H1 (cell line): ENCODE measurements around the gene ERI2. TPM values are rescaled to one million over a fixed set of nuclear protein-coding genes. Genes with fewer than 3 reads are reported as not detected.

Experiments used
- CTCF ChIA-PET: fragments of 300-600 bp; sonication (Branson Sonifier 250); formaldehyde crosslinking; loops from one replicate; lab custom pipeline; 2021; ENCODE audit not compliant: partially characterized antibody; lab: Charles Lee
- POLR2A ChIA-PET: fragments of 300-600 bp; sonication (Branson Sonifier 250); formaldehyde crosslinking; loops from one replicate; lab custom pipeline; 2021; ENCODE audit warnings: inconsistent platforms; ENCODE audit not compliant: partially characterized antibody; lab: Charles Lee
- DNase-seq, 2 experiments: peaks; one replicate each; pipeline versions ENCODE4 v3.0.0 to v3.0.0-alpha.2; 2010 to 2022; ENCODE audit warnings: low spot score in 2 of 2, low read depth in 1 of 2, mixed read lengths in 1 of 2
- FAIRE-seq: peaks from 2 replicates; lab custom pipeline; 2011; peaks lifted over from hg19 to GRCh38; lab: Jason Lieb, UNC
- H2AFZ ChIP-seq: 2 replicates; pipeline ENCODE4 v1.8.1; 2012; ENCODE audit warnings: low read length, inconsistent platforms
- H2AK5ac ChIP-seq: 2 replicates; pipeline ENCODE4 v1.6.1; 2013; ENCODE audit warnings: low read depth, low read length
- H2BK120ac ChIP-seq: replicated peaks from 2 replicates; pipeline ENCODE3; 2013; ENCODE audit warnings: low read depth, low read length, inconsistent platforms
- H2BK12ac ChIP-seq: 2 replicates; pipeline ENCODE4 v1.6.1; 2013; ENCODE audit warnings: low read depth, low read length
- H2BK15ac ChIP-seq: 2 replicates; pipeline ENCODE4 v1.6.1; 2013; ENCODE audit warnings: low read length
- H2BK20ac ChIP-seq: 2 replicates; pipeline ENCODE4 v1.6.1; 2013; ENCODE audit warnings: low read length
- H2BK5ac ChIP-seq: 2 replicates; pipeline ENCODE4 v1.6.1; 2013; ENCODE audit warnings: low read depth, low read length
- H3K14ac ChIP-seq: 2 replicates; pipeline ENCODE4 v1.6.1; 2013; ENCODE audit warnings: inconsistent platforms; ENCODE audit not compliant: insufficient read length
- H3K18ac ChIP-seq: 2 replicates; pipeline ENCODE4 v1.6.1; 2013; ENCODE audit warnings: low read length; ENCODE audit errors: extremely low read depth
- H3K23ac ChIP-seq: 2 replicates; pipeline ENCODE4 v1.6.1; 2013; ENCODE audit warnings: inconsistent platforms; ENCODE audit not compliant: insufficient read length
- H3K23me2 ChIP-seq: 2 replicates; pipeline ENCODE4 v1.6.1; 2013; ENCODE audit warnings: low read depth, low read length
- H3K27ac ChIP-seq: 2 replicates; pipeline ENCODE4 v1.6.1; 2011; ENCODE audit warnings: low read depth, low read length, inconsistent platforms
- H3K27me3 ChIP-seq, 4 experiments: replicated peaks in 1 of 4; 1 replicate in 1 of 4; 2 replicates in 3 of 4; pipeline versions ENCODE4 v1.6.1 to v1.8.1; 2011 to 2013; ENCODE audit warnings: low read length in 3 of 4, mild to moderate bottlenecking in 3 of 4, inconsistent platforms in 2 of 4, mixed read lengths in 2 of 4, moderate library complexity in 1 of 4; ENCODE audit not compliant: control insufficient read depth in 3 of 4, insufficient read depth in 3 of 4; ENCODE audit errors: extremely low read depth in 1 of 4
- H3K36me3 ChIP-seq, 4 experiments: 2 replicates each; pipeline versions ENCODE4 v1.6.1 to v1.8.1; 2011 to 2013; ENCODE audit warnings: mild to moderate bottlenecking in 4 of 4, low read length in 3 of 4, moderate library complexity in 2 of 4, control low read depth in 1 of 4, inconsistent platforms in 1 of 4; ENCODE audit not compliant: insufficient read depth in 4 of 4, control insufficient read depth in 2 of 4
- H3K4ac ChIP-seq: replicated peaks from 2 replicates; pipeline ENCODE3; 2013; ENCODE audit warnings: low read length, low read depth, mixed read lengths, inconsistent platforms; ENCODE audit not compliant: insufficient read length
- H3K4me1 ChIP-seq, 4 experiments: replicated peaks in 1 of 4; 1 replicate in 1 of 4; 2 replicates in 3 of 4; pipeline versions ENCODE4 v1.6.1 to v1.8.1; 2011 to 2013; ENCODE audit warnings: low read length in 3 of 4, inconsistent platforms in 2 of 4, mixed read lengths in 1 of 4; ENCODE audit not compliant: insufficient read depth in 4 of 4, control insufficient read depth in 3 of 4
- H3K4me2 ChIP-seq, 2 experiments: 2 replicates each; pipeline versions ENCODE4 v1.6.1 to v1.8.1; 2011 to 2013; ENCODE audit warnings: low read depth in 2 of 2, low read length in 2 of 2, control low read depth in 1 of 2, inconsistent platforms in 1 of 2, mild to moderate bottlenecking in 1 of 2; ENCODE audit not compliant: insufficient read depth in 1 of 2
- H3K4me3 ChIP-seq, 4 experiments: fragments of 200-600, 300-600 bp in 1 of 4; sonication (generic), shearing (Covaris generic), sonication (Bioruptor Twin) in 1 of 4; 2 replicates each; pipeline versions ENCODE4 v1.5.1 to v1.8.1; 2011 to 2016; ENCODE audit warnings: low read length in 4 of 4, low read depth in 3 of 4, control low read depth in 2 of 4, inconsistent platforms in 2 of 4, mild to moderate bottlenecking in 2 of 4, mixed read lengths in 1 of 4, moderate library complexity in 1 of 4; ENCODE audit not compliant: insufficient read depth in 2 of 4; ENCODE audit errors: extremely low read depth in 1 of 4
- H3K56ac ChIP-seq: replicated peaks from 2 replicates; pipeline ENCODE3; 2013; ENCODE audit warnings: low read depth, mild to moderate bottlenecking, mixed read lengths, low read length, inconsistent platforms; ENCODE audit not compliant: insufficient read length
- H3K79me1 ChIP-seq: 2 replicates; pipeline ENCODE4 v1.6.1; 2013; ENCODE audit warnings: low read depth, low read length, control low read depth
- H3K79me2 ChIP-seq, 2 experiments: 2 replicates each; pipeline versions ENCODE4 v1.6.1 to v1.8.1; 2012 to 2013; ENCODE audit warnings: low read length in 2 of 2, mild to moderate bottlenecking in 2 of 2, inconsistent platforms in 1 of 2; ENCODE audit not compliant: insufficient read depth in 2 of 2, control insufficient read depth in 1 of 2
- H3K9ac ChIP-seq, 4 experiments: replicated peaks in 1 of 4; 1 replicate in 1 of 4; 2 replicates in 3 of 4; pipeline versions ENCODE4 v1.6.1 to v1.8.1; 2011 to 2013; ENCODE audit warnings: low read depth in 3 of 4, low read length in 3 of 4, control low read depth in 2 of 4, mild to moderate bottlenecking in 2 of 4, moderate library complexity in 2 of 4, inconsistent platforms in 1 of 4; ENCODE audit errors: extremely low read depth in 1 of 4
- H3K9me3 ChIP-seq, 2 experiments: 2 replicates each; pipeline versions ENCODE4 v1.6.1 to v1.8.1; 2012 to 2013; ENCODE audit warnings: mild to moderate bottlenecking in 2 of 2, moderate library complexity in 2 of 2, control low read depth in 1 of 2, inconsistent platforms in 1 of 2, low read depth in 1 of 2, low read length in 1 of 2, mixed read lengths in 1 of 2; ENCODE audit not compliant: insufficient read depth in 2 of 2
- H4K20me1 ChIP-seq, 2 experiments: replicated peaks in 1 of 2; 2 replicates each; pipeline versions ENCODE3 to v1.8.1; 2011 to 2013; ENCODE audit warnings: inconsistent platforms in 2 of 2, low read length in 2 of 2, mild to moderate bottlenecking in 1 of 2; ENCODE audit not compliant: insufficient read depth in 2 of 2, control insufficient read depth in 1 of 2
- H4K5ac ChIP-seq: 2 replicates; pipeline ENCODE4 v1.6.1; 2013; ENCODE audit warnings: low read length, low read depth, mixed read lengths, inconsistent platforms; ENCODE audit not compliant: insufficient read length
- H4K8ac ChIP-seq: 2 replicates; pipeline ENCODE4 v1.8.0; 2013; ENCODE audit warnings: mild to moderate bottlenecking, moderate library complexity, low read length, inconsistent platforms; ENCODE audit not compliant: insufficient read depth; ENCODE audit errors: extremely low read depth
- H4K91ac ChIP-seq: replicated peaks from 2 replicates; pipeline ENCODE3; 2013; ENCODE audit warnings: low read length, mixed read lengths, inconsistent platforms; ENCODE audit not compliant: insufficient read length
- BRCA1 ChIP-seq: IDR thresholded peaks from 2 replicates; pipeline ENCODE4 v1.6.1; 2012; ENCODE audit warnings: low read depth, low read length, improper control_type of control experiment
- CHD2 ChIP-seq: IDR thresholded peaks from 2 replicates; pipeline ENCODE4 v1.6.1; 2012; ENCODE audit warnings: low read length, improper control_type of control experiment
- CTCF ChIP-seq, 3 experiments: IDR thresholded peaks; 1 replicate in 2 of 3; 2 replicates in 1 of 3; pipeline versions ENCODE4 v1.5.1 to v1.6.1; 2011; ENCODE audit warnings: low read length in 3 of 3, mild to moderate bottlenecking in 3 of 3, inconsistent platforms in 2 of 3, low read depth in 1 of 3, moderate library complexity in 1 of 3; ENCODE audit not compliant: insufficient read depth in 1 of 3; ENCODE audit errors: control extremely low read depth in 1 of 3
- KDM4A ChIP-seq: IDR thresholded peaks from one replicate; pipeline ENCODE4 v1.7.1; 2012; ENCODE audit warnings: low read depth, mild to moderate bottlenecking, moderate library complexity, low read length, inconsistent platforms; ENCODE audit not compliant: severe bottlenecking
- POLR2A ChIP-seq, 2 experiments: IDR thresholded peaks; 1 replicate in 1 of 2; 2 replicates in 1 of 2; pipeline ENCODE4 v1.6.1; 2011; ENCODE audit warnings: low read depth in 2 of 2, low read length in 2 of 2, mild to moderate bottlenecking in 2 of 2; ENCODE audit errors: control extremely low read depth in 1 of 2
- RAD21 ChIP-seq, 2 experiments: IDR thresholded peaks in 1 of 2; conservative IDR thresholded peaks in 1 of 2; 2 replicates each; pipeline ENCODE4 v1.6.1; 2011; ENCODE audit warnings: low read depth in 2 of 2, low read length in 2 of 2, improper control_type of control experiment in 1 of 2, inconsistent platforms in 1 of 2, mild to moderate bottlenecking in 1 of 2, moderate library complexity in 1 of 2
- SIX5 ChIP-seq: IDR thresholded peaks from 2 replicates; pipeline ENCODE4 v1.6.1; 2011; ENCODE audit warnings: mild to moderate bottlenecking, low read depth, low read length
- TAF7 ChIP-seq: optimal IDR thresholded peaks from 2 replicates; pipeline ENCODE3; 2011; ENCODE audit warnings: low read depth, mild to moderate bottlenecking, inconsistent platforms, low read length, moderate library complexity, borderline replicate concordance
- WGBS, 2 experiments: shearing (Covaris generic) in 1 of 2; methylation state at CpG; one replicate each; pipeline versions ENCODE4 v1.1.6 to v1.1.7; 2013 to 2015; ENCODE audit warnings: low lambda C conversion rate in 2 of 2, mixed read lengths in 2 of 2, inconsistent platforms in 1 of 2, low coverage in 1 of 2, missing lambda C conversion rate in 1 of 2; ENCODE audit not compliant: insufficient replicate concordance in 2 of 2, insufficient coverage in 1 of 2, insufficient read length in 1 of 2; ENCODE audit errors: extremely low coverage in 1 of 2, missing lambda C conversion rate in 1 of 2; 5-methylcytosine and 5-hydroxymethylcytosine counted together
- polyA plus RNA-seq, 7 experiments: library from polyadenylated mRNA; depleted of rRNA in 3 of 7; stranded (reverse) in 5 of 7; unstranded in 2 of 7; fragments of >200 nt in 5 of 7; fragments of 200-250 nt in 2 of 7; gene quantifications; 1 replicate in 5 of 7; 2 replicates in 1 of 7; 4 replicates in 1 of 7; pipeline versions ENCODE4 v1.2.1 to v1.2.3, GENCODE V29; 2011 to 2013; ENCODE audit warnings: missing spikeins in 2 of 7, mixed read lengths in 2 of 7
- total RNA-seq: library from RNA; stranded (reverse); fragmentation: NEBNext Ultra II Directional; extraction: Animal tissue kit (Norgen Biotek cat#: 25700); gene quantifications from 2 replicates; pipeline ENCODE4 v1.2.1, GENCODE V29; 2021

ERI2 gene
- total and polyA plus RNA-seq, 2 of the 8 experiments (the other 6 are each of a cell fraction or from before 2014, with no cell fraction given) = 11.0 to 12.6 TPM

GRCh38 chr16:20811889-20812439 lies 5.7 kb upstream of the ERI2 start:
- WGBS, 2 experiments = 95% methylated on average over 10 of the region's 10 CpGs; no CpG with 5 or more reads in 1 of the 2 experiments

More at GRCh38 chr16:20811889-20812439, 5.7 kb upstream of the ERI2 start:
- DNase-seq (no peak), FAIRE-seq (no peak)
- no peak overlapping the region for H3K27ac ChIP-seq
- H4K5ac ChIP-seq = no peak overlapping the region
- no peaks in the 10 kb centered on the region for H3K79me2 ChIP-seq
- no peaks in the 10 kb centered on the region for H3K79me1 ChIP-seq
- ChIA-PET POLR2A (no interaction called here), CTCF (interaction anchor here (0.6 to 1.6 kb wide), 5 partner anchors 14 to 620 kb away, joined by 3 to 4 read pairs (median 3); no protein-coding TSS in a partner anchor)
- no peak overlapping the region for H2BK12ac ChIP-seq
- no peak overlapping the region for H2BK15ac ChIP-seq
- no peak overlapping the region for H3K14ac ChIP-seq
- H4K91ac ChIP-seq = no peak overlapping the region
- H3K27me3 ChIP-seq = no peaks in the 10 kb centered on the region
- no peak overlapping the region for H3K4me2 ChIP-seq
- H4K8ac ChIP-seq = no peak overlapping the region; the same call in 1 of the 2 replicates
- no peak overlapping the region for H3K4ac ChIP-seq
- H3K56ac ChIP-seq = no peak overlapping the region
- H3K18ac ChIP-seq = no peak overlapping the region
- H3K4me3 ChIP-seq = no peak overlapping the region
- TF ChIP-seq CHD2 (no peak), POLR2A (IDR thresholded peaks at IDR 0.05; ENCODE audit: control extremely low read depth in 1 of 2, low read depth in 2 of 2, low read length in 2 of 2) (no peak), SIX5 (no peak), BRCA1 (no peak), RAD21 (IDR thresholded peaks at IDR 0.05 in 1 of 2, conservative IDR thresholded peaks at IDR 0.05 in 1 of 2; ENCODE audit: low read depth in 2 of 2, low read length in 2 of 2) (no peak), TAF7 (no peak), KDM4A (no peak), CTCF (IDR thresholded peaks at IDR 0.05; ENCODE audit: control extremely low read depth in 1 of 3, insufficient read depth in 1 of 3, low read depth in 1 of 3, low read length in 3 of 3) (no peak)
- H2BK5ac ChIP-seq = no peak overlapping the region
- no peak overlapping the region for H2AFZ ChIP-seq
- peaks cover 2% of the 10 kb centered on the region; the same call in 1 of the 2 replicates for H3K23me2 ChIP-seq
- no peak overlapping the region for H2BK120ac ChIP-seq
- H2AK5ac ChIP-seq = no peak overlapping the region
- H3K9ac ChIP-seq = no peak overlapping the region
- no peak overlapping the region for H2BK20ac ChIP-seq
- no peaks in the 10 kb centered on the region for H4K20me1 ChIP-seq
- peaks cover 0 to 5% (median 2%) of the 10 kb centered on the region in 4 experiments; a peak in 3 of 8 replicates for H3K36me3 ChIP-seq
- H3K4me1 ChIP-seq = 0 out of 7 replicates have a peak, but pooled peaks cover 0 to 3% (median 0%) of the 10 kb centered on the region in 4 experiments
- no peak overlapping the region for H3K23ac ChIP-seq
- H3K9me3 ChIP-seq = no peaks in the 10 kb centered on the region
